ENCODE results near the gene ADGRE2.

Gene ADGRE2

DNA sequence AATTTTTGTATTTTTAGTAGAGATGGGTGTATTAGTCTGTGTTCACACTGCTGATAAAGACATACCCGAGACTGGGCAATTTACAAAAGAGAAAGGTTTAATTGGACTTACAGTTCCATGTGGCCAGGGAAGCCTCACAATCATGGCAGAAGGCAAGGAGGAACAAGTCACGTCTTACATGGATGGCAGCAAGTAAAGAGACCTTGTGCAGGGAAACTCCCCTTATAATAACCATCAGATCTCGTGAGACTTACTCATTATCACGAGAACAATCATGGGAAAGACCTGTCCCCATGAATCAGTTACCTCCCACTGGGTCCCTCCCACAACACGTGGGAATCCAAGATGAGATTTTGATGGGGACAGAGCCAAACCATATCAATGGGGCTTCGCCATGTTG is 73.9 kb downstream of the ADGRE2 start:
- H3K4me3 ChIP-seq (ENCODE audit: low read length) = no peak overlapping the region
- H3K9ac ChIP-seq (ENCODE audit: low read length) = no peak overlapping the region
- H3K27me3 ChIP-seq (ENCODE audit: low read depth, low read length) = no peaks in the 10 kb centered on the region
- no peaks in the 10 kb centered on the region for H3K9me3 ChIP-seq (ENCODE audit: insufficient read depth, low read length)
- TF ChIP-seq, protein P1, sequence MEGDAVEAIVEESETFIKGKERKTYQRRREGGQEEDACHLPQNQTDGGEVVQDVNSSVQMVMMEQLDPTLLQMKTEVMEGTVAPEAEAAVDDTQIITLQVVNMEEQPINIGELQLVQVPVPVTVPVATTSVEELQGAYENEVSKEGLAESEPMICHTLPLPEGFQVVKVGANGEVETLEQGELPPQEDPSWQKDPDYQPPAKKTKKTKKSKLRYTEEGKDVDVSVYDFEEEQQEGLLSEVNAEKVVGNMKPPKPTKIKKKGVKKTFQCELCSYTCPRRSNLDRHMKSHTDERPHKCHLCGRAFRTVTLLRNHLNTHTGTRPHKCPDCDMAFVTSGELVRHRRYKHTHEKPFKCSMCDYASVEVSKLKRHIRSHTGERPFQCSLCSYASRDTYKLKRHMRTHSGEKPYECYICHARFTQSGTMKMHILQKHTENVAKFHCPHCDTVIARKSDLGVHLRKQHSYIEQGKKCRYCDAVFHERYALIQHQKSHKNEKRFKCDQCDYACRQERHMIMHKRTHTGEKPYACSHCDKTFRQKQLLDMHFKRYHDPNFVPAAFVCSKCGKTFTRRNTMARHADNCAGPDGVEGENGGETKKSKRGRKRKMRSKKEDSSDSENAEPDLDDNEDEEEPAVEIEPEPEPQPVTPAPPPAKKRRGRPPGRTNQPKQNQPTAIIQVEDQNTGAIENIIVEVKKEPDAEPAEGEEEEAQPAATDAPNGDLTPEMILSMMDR (IDR thresholded peaks at IDR 0.05; ENCODE audit: low read depth, low read length) = no peak
- TF ChIP-seq EZH2phosphoT487 (IDR thresholded peaks at IDR 0.05; ENCODE audit: low read depth) = no peak
- peaks cover 61% of the 10 kb centered on the region for H3K36me3 ChIP-seq (replicated peaks; ENCODE audit: low read depth, low read length)
- no peak overlapping the region for H3K4me2 ChIP-seq (ENCODE audit: low read length)
- H3K4me1 ChIP-seq (ENCODE audit: low read length) = no peaks in the 10 kb centered on the region
- H2AFZ ChIP-seq (ENCODE audit: low read depth, low read length) = no peak overlapping the region
- no peaks in the 10 kb centered on the region for H3K79me2 ChIP-seq (ENCODE audit: low read length)
- H3K27ac ChIP-seq (ENCODE audit: low read length) = no peak overlapping the region
- H4K20me1 ChIP-seq (ENCODE audit: insufficient read depth, low read length) = no peaks in the 10 kb centered on the region

- H2AFZ ChIP-seq (ENCODE audit: low read depth, low read length) = no peak overlapping the region
- no peaks in the 10 kb centered on the region for H3K79me2 ChIP-seq (ENCODE audit: low read length)
- H3K27me3 ChIP-seq (ENCODE audit: low read depth, low read length) = no peaks in the 10 kb centered on the region
- H3K36me3 ChIP-seq (replicated peaks; ENCODE audit: low read depth, low read length) = peaks cover 59% of the 10 kb centered on the region
- H3K4me1 ChIP-seq (ENCODE audit: low read length) = no peaks in the 10 kb centered on the region
- no peaks in the 10 kb centered on the region for H3K9me3 ChIP-seq (ENCODE audit: insufficient read depth, low read length)
- H4K20me1 ChIP-seq (ENCODE audit: insufficient read depth, low read length) = no peaks in the 10 kb centered on the region
- no peak overlapping the region for H3K4me2 ChIP-seq (ENCODE audit: low read length)
- no peak overlapping the region for H3K27ac ChIP-seq (ENCODE audit: low read length)
- TF ChIP-seq, protein P1 (IDR thresholded peaks at IDR 0.05; ENCODE audit: low read depth, low read length) = no peak
- no peak for TF ChIP-seq EZH2phosphoT487 (IDR thresholded peaks at IDR 0.05; ENCODE audit: low read depth)
- no peak overlapping the region for H3K4me3 ChIP-seq (ENCODE audit: low read length)
- no peak overlapping the region for H3K9ac ChIP-seq (ENCODE audit: low read length)
These were observed 74.5 kb downstream of the ADGRE2 start for GRCh38 chr19:14703833-14704232.

GRCh38 chr19:14700711-14701375 is 77.5 kb downstream of the ADGRE2 start:
- H3K27ac ChIP-seq (ENCODE audit: low read length) = no peak overlapping the region
- H3K27me3 ChIP-seq (ENCODE audit: low read depth, low read length) = no peaks in the 10 kb centered on the region
- no peak overlapping the region for H2AFZ ChIP-seq (ENCODE audit: low read depth, low read length)
- H3K4me1 ChIP-seq (ENCODE audit: low read length) = no peaks in the 10 kb centered on the region
- H3K9me3 ChIP-seq (ENCODE audit: insufficient read depth, low read length) = no peaks in the 10 kb centered on the region
- TF ChIP-seq EZH2phosphoT487 (IDR thresholded peaks at IDR 0.05; ENCODE audit: low read depth) = no peak
- TF ChIP-seq, protein P1 (IDR thresholded peaks at IDR 0.05; ENCODE audit: low read depth, low read length) = no peak
- H3K9ac ChIP-seq (ENCODE audit: low read length) = no peak overlapping the region
- H3K79me2 ChIP-seq (ENCODE audit: low read length) = no peaks in the 10 kb centered on the region
- H3K4me2 ChIP-seq (ENCODE audit: low read length) = no peak overlapping the region
- H3K4me3 ChIP-seq (ENCODE audit: low read length) = no peak overlapping the region
- H4K20me1 ChIP-seq (ENCODE audit: insufficient read depth, low read length) = no peaks in the 10 kb centered on the region
- peaks cover 54% of the 10 kb centered on the region for H3K36me3 ChIP-seq (replicated peaks; ENCODE audit: low read depth, low read length)

- no peak overlapping the region for H3K27ac ChIP-seq (ENCODE audit: low read length)
- no peaks in the 10 kb centered on the region for H4K20me1 ChIP-seq (ENCODE audit: insufficient read depth, low read length)
- H2AFZ ChIP-seq (ENCODE audit: low read depth, low read length) = no peak overlapping the region
- H3K9me3 ChIP-seq (ENCODE audit: insufficient read depth, low read length) = no peaks in the 10 kb centered on the region
- no peak overlapping the region for H3K9ac ChIP-seq (ENCODE audit: low read length)
- no peaks in the 10 kb centered on the region for H3K79me2 ChIP-seq (ENCODE audit: low read length)
- no peak for TF ChIP-seq EZH2phosphoT487 (IDR thresholded peaks at IDR 0.05; ENCODE audit: low read depth)
- TF ChIP-seq, protein P1 (IDR thresholded peaks at IDR 0.05; ENCODE audit: low read depth, low read length) = no peak
- H3K27me3 ChIP-seq (ENCODE audit: low read depth, low read length) = no peaks in the 10 kb centered on the region
- H3K4me3 ChIP-seq (ENCODE audit: low read length) = no peak overlapping the region
- peaks cover 55% of the 10 kb centered on the region for H3K36me3 ChIP-seq (replicated peaks; ENCODE audit: low read depth, low read length)
- H3K4me2 ChIP-seq (ENCODE audit: low read length) = no peak overlapping the region
- no peaks in the 10 kb centered on the region for H3K4me1 ChIP-seq (ENCODE audit: low read length)
These were observed 78.7 kb downstream of the ADGRE2 start for GRCh38 chr19:14699641-14700040.
